GM21786 (cell line): ENCODE measurements around the gene PAX5.

Source experiments
- ATAC-seq: cut with Tn5 transposase; IDR thresholded peaks from one replicate; pipeline ENCODE4 v1.9.1; 2021; ENCODE audit not compliant: unreplicated experiment

The PAX5 gene

DNA sequence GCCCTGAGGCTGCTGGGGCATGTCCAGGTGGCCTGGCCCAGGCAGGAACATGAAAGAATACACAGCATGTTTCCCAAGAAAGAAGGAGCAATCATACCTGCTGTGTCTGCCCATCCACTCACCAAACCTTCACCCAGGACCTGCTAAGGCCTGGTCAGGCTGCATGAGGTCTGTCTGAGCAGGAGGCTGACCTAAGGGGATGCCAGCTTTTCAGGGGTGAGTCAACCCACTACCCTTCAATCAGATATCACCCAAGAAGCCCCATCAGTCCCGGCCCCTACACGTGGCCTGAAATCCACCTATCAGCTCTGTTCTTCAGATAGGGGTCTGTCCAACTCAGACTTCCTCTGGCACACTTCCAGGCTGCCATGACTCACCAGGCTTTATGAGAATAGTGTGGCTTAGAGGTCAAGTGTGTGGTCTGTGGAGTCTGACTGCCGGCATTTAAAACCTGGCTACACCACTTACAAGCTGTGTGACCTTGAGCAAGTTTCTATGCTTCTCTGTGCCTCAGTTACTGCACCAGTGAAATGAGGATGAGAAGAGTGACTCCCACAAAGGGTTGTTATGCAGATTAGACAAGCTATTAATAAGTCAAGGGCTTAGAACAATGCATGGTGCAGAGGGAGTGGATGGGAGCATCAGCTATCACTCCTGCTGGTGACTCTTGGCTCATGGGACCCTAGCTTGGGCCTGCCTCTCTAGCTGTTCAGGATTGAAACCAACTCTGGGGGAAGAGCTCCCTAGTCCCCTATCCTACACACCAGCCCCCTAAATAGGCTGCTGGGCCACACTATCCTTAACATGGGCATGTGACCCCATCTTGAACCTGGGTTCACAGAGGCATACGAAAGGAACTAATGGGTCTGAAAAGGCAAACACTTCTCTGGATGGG is 130.3 kb downstream of the PAX5 start:
- ATAC-seq, result peak; percentile 66

DNA sequence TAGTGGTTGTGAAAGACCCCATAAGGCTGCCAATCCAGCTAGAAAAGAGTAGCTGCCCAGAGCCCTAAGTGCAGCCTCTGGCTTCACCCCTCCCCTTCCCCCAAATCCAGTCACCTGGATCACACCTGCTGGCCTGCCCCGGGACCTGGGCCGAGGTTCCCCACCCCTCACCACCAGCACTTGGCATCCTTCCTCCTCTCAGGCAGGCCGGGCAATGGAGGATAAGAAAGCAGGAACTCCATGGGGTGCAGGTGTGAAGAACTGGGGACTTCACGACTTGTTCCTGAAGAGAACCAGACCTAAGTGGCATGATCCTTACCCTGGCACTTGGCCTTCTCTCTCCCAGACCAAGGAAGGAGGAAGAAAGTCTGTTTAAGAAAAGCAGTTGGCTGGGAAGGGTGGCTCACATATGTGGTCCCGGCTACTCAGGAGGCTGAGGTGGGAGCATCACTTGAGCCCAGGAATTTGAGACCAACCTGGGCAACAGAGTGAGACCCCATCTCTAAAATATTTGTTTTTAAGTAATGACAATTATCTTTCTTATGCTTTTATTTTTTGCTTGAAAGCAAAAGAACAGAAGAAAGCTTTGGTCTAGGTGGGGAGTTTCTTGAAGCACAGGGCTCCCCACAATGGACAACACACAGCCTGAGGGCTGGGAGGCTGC is 131.1 kb downstream of the PAX5 start:
- no peak for ATAC-seq

DNA sequence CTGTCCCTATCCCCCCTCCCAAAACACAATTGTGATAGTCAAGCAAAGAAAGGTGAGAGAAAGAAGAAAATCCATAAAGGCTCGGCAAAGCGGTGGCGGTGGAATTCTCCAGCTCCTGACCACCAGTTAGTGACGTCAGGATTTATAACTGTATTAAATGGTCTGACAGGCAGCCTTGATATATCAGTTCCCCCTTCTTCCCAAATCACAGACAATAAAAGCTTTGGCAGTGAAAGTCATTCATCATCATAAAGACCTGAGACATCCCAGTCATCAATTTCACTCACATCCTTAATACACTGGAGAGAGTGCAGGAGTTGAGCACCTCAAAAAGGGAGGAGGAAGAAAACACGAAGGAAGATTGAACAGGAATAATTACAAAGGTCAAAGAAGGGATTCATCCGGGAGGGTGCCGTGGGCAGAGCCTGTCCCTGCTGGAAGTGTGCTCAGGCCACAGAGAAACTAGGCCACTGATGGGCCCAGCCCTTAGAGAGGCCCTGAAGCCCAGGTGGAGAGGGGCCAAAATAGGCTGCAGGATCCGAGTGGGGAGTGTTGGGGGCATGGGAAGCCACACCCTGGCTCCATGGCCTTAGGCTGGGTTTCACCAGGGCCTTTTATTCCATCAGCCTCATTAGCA is 131.9 kb downstream of the PAX5 start:
- no peak for ATAC-seq

DNA sequence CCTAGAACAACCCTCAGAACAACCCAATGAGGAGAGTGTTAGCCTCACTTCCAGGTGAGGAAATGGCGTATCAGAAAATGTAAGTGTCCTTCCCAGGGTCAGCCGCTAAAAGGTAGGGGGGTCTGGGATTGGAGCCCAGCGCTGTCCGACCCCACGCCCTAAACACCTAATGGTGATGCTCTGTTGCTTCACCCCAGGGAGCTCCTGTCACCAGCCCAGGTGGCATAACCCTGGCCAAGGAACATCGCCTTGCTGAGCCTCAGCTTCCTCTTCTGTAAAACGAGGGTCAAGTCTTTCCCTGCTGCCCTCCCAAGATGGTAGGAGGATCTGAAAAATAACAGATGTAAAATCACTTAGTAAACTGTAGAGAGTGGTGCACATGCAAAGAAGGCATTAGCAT is 132.5 kb downstream of the PAX5 start:
- ATAC-seq, result no peak

DNA sequence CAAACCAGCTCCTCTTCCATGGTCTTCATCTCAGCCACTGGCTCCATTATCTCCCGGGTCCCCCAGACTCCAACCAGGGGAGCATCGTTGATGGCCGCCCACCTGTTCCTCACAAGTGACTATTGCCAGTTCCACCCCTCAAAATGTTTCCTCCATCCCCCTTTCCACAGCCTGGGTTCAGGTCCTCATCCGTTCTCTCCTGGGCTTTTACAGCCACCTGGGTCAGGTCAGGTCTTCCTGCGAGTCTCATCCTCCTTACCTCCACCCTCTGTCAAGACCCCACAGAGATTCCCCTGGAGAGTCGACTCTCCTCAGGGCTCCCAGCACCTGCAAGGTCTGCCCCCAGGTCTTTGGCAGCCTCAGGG is 133.2 kb downstream of the PAX5 start:
- no peak for ATAC-seq

DNA sequence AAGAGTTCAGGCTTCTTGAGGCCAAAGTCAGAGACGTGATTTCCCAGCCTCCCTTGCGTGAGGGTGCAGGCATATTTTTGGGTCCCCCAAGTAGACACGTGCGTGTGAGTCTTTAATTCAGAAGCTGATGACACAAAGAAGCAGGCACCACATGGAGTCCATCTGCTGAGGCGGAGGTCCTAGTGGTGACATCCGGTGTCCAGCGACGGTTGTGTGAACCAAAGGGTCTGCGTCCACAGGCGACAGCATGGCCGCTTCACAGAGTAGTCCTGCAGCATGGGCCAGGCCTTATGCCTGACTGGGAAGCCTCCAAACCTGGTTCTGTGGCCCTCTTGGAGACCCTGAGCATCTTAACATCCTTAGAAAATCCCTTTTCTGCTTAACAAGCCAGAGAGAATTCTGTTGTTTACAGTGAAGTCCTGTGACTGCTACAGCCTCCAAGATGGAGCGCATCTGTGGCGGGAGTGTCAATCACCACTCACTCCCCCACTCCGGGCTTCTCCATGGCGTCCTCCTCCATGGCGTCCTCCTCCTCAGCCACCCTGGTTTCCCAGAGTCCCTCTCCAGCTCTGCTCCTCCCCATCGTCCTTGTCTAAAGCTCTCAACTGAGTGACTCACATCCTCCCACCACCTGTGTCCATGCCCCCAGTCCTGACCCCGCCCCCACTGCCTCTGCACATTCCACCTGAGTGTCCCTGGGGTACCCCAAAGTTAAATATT is 133.8 kb downstream of the PAX5 start:
- ATAC-seq, result no peak

DNA sequence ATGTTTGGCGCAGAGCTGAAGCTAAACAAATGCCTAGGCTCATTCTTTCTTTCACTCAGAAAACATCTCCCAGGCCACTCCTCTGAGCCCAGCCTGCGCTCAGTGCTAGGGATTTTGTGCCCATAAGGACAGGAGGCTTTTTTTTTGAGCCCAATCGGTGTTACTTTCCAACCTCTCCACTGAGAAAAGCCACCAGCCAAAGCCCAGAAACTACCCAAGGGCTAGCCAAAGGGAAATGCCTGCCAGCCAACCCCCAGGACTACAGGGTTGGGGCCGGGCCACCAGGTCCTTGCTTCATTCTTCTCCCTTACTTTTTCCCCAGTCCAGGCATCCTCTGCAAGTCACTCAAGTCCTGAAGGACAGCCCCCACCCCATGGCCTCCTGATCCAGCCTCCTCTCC is 134.7 kb downstream of the PAX5 start:
- no peak for ATAC-seq

DNA sequence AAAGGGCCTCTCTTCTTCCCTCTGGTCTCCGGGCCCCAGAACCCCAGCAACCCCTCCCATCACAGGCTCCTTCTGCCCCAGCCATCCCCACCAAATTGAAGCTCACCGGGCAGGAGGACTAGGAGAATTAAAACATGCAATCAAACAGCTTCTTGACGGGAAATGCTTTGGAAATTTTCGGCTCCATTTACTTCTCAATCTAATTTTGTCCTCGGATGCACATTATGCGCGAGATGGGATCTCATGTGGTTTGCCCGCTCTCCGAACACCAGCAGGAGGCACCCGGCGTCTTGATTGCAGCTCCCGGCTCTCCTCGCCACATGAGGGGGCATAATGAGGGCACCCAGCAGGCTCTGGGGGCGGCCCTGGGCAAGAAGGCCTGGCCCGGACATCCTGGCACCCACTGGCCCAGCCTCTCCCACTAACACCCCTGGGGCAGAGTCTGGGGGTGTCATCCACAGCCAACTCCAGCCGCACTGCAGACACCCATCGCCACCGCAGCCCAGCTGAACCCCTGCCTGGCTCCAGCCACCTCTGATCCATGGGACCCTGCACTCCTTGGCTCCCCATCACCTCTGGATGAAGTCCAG is 135.5 kb downstream of the PAX5 start:
- ATAC-seq, result no peak

DNA sequence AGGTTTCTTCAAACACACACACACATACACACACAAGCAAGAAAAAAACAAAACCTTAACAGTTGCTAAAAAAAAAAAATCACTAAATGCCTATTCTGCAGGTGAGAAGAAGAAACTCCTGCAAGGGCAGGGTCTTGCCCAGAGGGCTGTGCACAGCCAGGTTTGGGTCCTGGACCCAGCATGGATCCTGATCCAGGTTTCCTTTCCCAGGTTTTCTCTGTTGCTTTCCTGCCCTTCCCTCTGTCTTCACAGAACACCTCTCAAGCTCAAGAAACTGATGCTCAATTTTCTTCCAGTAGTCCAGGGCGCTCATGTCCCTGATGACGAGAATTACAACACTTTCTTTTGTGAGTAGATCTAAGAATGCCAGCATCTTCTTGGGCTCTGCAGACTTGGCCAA is 136.6 kb downstream of the PAX5 start:
- ATAC-seq, result no peak

DNA sequence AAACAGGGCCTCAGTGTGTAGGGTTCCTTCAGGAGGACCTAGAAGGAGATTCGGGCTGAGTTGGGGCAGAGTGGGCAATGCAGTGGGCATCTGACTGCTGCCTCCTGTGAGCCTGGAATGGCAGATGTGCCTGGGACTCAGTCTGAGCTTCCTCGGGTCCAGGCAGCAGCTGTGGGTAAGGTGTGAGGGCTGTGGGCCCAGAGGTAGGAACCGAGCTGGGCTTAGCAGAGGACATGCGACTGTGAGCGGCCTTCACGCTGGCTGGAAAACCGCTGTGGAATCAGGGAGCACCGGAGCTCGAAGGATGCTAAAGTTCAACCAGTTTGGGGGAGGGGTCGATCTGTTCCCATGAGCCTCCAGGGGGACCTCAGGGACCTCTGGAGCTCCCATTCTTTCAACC is 137.0 kb downstream of the PAX5 start:
- ATAC-seq, result no peak

DNA sequence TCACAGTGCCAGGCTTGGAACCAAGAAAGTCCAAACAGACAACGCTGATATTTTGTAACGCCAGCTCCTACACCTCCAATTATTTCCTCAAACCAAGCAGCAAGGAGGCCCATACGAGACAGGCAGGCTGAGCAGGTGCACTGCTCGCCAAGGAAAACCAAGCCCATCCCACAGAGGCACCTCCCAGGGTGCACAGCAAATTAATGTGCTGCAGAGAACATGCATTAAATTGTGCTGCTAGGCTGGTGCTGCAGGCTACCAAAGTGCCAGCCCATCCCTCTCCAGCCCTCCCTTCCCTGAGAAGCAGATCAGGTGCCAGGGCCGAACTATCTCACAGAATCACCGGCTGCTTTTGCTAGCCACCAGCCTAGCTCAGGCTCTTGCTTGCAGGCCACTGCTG is 137.8 kb downstream of the PAX5 start:
- no peak for ATAC-seq

DNA sequence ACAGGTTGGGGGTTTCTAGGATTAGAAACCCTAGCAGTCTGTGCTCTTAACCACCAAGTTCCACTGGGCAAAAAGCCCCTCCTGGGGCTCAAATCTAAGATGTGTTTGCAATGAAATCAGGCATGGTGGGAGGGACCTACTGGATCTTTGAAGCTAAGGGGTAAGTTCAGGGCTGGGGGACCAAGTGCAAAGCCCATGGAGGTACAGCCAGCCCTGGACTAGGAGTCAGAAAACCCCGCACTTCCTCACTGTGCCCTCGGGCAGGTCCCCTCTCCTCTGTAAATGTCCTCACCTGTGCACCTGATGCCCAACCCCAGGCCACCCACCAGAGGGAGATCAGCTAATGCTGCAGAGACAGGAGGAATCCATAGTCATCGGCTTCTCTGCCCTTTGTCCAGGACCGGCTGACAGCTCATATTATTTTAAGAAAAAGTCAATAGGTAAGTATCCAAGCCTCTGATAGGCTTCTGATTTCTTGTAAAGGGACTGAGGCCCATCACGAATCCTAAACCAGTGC is 138.3 kb downstream of the PAX5 start:
- no peak for ATAC-seq

DNA sequence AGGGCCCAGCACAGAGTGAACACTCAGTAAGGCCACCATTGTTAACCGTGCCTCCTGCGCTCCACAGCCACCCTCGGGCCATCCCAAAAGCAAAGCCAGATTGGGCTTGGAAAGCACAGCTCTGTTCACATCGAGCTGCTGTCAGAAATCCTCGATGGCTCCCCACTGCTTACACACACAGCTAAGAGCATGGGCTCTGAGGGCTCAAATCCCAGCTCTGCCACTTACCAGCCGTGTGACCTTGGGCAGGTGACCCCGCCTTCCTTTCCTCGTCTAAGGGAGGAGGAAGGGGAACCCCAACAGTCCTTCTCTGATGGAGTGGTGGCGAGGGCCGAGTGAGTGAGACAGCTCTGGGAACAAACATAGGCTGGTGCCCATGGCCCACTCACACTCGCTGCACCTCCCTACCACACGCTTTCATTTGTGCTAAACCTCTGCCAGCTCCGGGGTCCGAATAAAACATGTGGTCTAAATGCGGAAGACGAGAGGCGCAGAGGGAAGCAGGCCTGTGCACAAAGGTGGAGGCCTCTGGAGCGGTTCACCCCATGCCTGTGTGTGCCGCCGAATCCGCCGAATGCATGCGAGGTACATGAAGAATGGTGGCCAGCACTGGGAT is 139.3 kb downstream of the PAX5 start:
- no peak for ATAC-seq

DNA sequence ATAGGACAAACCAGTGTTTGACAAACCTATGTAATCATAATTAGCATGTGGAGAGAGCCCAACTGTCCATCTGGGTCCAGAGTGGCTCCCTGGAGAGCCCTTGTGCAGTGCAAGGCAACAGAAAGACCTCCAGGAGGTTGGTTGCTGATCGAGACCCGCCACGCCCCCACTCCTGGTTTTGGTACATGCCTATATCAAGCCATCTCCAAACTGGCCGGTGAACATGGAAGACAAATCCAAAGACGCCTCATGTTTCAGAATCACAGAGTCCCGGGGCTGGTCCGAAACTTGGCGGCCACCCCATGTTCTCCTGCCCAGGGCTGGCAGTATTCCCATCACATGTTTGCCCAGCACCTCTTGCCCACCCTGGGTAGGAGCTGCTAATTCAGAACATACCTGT is 140.2 kb downstream of the PAX5 start:
- ATAC-seq, result no peak

DNA sequence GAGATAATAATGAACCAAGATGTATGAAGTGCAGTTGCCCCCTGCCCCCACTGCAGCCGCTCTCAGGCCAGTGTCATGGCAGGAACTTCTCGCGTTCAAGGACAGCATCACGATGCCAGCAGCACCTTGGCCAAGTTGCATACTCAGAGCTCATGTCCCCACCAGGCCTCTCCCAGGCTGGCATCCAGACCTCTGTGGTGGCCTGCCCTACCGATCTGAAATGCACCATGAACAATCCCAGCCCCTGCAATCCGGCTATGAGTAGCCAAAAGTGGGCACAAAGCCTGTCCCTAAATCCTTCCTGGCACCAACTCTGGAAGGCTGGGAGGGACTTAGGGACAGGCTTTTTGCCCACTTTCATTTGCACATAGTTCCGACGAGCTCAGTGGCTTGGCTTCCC is 140.9 kb downstream of the PAX5 start:
- no peak for ATAC-seq

DNA sequence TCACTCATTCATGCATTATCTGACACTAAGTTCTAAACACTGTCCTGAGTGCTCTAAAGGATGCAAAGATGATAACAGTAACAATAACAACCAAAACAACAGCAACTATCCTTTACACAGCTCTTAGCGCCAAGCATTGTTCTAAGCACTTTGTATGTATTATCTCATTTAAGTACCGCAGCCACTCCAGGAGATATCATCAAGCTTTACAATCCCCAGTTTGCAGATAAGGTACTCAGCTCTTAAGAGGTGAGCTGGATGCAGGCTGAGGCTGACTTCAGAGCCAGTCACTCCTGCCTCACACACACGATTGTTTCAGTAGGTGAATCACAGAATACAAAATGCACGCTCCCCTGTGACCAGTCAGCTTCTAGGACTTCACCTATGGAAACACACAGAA is 141.8 kb downstream of the PAX5 start:
- no peak for ATAC-seq

DNA sequence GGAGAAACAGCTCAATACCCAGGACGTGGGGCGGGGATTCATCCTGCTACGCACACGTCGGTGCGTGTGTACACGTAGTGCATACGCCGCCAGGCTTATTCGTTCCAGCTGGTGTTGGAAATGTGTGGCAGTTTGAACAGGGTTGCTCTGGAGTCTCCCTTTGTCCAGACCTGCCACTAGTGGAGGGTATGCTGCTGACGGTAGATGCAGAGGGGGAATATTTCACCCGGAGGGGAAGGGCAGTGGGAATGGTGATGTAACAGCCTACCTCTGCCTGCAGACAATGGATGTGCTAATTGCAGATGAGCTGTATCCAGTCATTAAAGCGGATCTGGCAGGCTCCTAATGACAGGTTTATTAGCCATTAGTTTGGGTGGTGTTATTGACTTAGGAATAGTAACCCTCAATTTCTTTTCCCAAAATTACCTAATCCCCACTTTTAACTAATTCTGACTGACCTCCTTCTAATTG is 142.7 kb downstream of the PAX5 start:
- no peak for ATAC-seq

DNA sequence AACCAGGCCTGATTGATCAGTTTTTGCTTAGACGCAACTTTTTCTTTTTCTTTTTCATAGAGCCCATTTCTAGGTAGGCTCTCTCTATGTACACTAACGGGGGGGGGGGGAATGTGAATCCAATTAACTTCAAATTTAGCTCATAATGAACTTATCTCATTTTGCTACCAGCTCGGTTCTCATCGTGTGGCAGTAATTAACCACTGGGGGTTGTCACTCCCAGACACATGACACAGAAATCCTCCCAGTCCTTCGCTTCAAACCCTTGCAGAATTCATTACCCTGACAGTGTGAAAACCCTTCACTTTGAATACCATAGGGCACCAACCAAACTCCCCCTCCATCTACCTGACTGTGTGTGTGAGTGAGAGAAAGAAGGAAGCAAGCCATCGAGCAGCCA is 144.2 kb downstream of the PAX5 start:
- no peak for ATAC-seq

DNA sequence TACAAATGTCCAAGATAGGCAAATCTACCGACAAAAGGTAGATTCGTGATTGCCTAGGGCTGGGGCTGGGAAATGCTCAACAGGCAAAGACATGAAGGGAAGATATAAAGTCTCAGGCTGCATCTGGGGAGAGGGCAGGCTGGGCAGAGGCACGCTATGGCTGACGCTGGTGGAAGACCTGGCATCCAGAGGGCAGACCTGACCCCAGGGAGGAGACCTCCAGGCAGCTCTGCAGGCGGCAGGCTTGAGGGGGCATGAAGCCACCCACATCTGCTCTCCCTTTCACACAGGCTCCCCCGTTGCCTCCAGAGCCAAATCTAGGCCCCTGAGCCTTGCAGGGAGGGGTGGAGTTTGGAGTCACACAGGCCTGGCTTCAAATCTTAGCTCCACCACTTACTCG is 145.5 kb downstream of the PAX5 start:
- no peak for ATAC-seq

DNA sequence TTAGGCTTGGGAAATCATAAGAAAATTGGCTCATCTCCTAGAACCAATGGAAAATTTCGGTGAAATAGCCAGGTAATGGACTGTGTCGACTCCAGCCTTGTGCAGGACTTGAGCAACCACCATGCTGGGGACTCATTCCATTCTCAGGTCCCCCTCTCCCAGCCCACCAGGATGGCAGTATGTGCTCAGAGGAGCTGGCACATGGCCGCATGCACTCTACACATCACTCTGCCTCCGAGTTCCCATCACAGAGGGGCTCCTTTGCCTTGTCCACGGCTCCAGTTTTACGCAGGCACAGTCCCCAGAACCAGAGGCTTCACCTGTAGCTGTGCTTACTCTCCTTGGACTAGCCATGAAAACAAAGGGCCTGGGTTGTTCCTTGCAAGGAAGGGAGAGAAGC is 149.3 kb downstream of the PAX5 start:
- ATAC-seq, result no peak
